HL-60 (cell line): ENCODE data around the gene ACER1.

Experiments
- TF ChIP-seq, protein P1 (sequence below): IDR thresholded peaks from one replicate; pipeline ENCODE4 v1.5.1; 2011; ENCODE audit warnings: low read length, control low read depth, inconsistent platforms; ENCODE audit not compliant: insufficient read depth
- TF ChIP-seq, protein P2 (sequence below): IDR thresholded peaks from 2 replicates; pipeline ENCODE4 v1.6.1; 2012; ENCODE audit warnings: low read depth; ENCODE audit not compliant: insufficient replicate concordance

DNA sequence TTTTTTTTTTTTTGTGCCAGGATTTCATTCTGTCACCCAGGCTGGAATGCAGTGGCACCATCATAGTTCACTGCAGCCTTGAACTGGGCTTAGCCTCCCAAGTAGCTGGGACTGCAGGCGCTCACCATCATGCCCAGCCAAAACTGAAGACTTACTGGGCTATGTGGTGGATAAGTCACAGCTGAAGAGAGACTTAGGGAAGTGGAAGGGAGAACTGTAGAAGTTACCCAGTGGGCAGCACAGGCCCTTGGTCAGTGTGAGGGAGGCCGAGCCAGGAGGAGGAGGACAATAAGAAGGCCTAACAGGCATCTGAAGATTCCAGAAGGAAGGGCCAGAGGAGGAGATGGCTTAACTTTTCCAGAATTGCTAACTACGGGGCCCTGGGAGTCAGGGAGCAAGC, 46.3 kb upstream of the ACER1 start:
- TF ChIP-seq, protein P1, sequence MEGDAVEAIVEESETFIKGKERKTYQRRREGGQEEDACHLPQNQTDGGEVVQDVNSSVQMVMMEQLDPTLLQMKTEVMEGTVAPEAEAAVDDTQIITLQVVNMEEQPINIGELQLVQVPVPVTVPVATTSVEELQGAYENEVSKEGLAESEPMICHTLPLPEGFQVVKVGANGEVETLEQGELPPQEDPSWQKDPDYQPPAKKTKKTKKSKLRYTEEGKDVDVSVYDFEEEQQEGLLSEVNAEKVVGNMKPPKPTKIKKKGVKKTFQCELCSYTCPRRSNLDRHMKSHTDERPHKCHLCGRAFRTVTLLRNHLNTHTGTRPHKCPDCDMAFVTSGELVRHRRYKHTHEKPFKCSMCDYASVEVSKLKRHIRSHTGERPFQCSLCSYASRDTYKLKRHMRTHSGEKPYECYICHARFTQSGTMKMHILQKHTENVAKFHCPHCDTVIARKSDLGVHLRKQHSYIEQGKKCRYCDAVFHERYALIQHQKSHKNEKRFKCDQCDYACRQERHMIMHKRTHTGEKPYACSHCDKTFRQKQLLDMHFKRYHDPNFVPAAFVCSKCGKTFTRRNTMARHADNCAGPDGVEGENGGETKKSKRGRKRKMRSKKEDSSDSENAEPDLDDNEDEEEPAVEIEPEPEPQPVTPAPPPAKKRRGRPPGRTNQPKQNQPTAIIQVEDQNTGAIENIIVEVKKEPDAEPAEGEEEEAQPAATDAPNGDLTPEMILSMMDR: no peak
- TF ChIP-seq, protein P2, sequence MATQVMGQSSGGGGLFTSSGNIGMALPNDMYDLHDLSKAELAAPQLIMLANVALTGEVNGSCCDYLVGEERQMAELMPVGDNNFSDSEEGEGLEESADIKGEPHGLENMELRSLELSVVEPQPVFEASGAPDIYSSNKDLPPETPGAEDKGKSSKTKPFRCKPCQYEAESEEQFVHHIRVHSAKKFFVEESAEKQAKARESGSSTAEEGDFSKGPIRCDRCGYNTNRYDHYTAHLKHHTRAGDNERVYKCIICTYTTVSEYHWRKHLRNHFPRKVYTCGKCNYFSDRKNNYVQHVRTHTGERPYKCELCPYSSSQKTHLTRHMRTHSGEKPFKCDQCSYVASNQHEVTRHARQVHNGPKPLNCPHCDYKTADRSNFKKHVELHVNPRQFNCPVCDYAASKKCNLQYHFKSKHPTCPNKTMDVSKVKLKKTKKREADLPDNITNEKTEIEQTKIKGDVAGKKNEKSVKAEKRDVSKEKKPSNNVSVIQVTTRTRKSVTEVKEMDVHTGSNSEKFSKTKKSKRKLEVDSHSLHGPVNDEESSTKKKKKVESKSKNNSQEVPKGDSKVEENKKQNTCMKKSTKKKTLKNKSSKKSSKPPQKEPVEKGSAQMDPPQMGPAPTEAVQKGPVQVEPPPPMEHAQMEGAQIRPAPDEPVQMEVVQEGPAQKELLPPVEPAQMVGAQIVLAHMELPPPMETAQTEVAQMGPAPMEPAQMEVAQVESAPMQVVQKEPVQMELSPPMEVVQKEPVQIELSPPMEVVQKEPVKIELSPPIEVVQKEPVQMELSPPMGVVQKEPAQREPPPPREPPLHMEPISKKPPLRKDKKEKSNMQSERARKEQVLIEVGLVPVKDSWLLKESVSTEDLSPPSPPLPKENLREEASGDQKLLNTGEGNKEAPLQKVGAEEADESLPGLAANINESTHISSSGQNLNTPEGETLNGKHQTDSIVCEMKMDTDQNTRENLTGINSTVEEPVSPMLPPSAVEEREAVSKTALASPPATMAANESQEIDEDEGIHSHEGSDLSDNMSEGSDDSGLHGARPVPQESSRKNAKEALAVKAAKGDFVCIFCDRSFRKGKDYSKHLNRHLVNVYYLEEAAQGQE: no peak
